Stimulated activated CD4-positive, alpha-beta T cell treated with anti-CD3 and anti-CD28 coated beads, Interleukin-15, amount 100 ng/mL, for 1 hour (primary cell): ENCODE results near the gene INHA.

Experiments
- DNase-seq, 2 donors: peaks; one replicate each; pipeline ENCODE4 v3.0.0-alpha.2; 2020; ENCODE audit warnings: low read depth in 1 of 2, low spot score in 1 of 2

The INHA gene

GRCh38 chr2:219540784-219541504 lies 31.2 kb upstream of the INHA start:
- DNase-seq = no peak

DNA sequence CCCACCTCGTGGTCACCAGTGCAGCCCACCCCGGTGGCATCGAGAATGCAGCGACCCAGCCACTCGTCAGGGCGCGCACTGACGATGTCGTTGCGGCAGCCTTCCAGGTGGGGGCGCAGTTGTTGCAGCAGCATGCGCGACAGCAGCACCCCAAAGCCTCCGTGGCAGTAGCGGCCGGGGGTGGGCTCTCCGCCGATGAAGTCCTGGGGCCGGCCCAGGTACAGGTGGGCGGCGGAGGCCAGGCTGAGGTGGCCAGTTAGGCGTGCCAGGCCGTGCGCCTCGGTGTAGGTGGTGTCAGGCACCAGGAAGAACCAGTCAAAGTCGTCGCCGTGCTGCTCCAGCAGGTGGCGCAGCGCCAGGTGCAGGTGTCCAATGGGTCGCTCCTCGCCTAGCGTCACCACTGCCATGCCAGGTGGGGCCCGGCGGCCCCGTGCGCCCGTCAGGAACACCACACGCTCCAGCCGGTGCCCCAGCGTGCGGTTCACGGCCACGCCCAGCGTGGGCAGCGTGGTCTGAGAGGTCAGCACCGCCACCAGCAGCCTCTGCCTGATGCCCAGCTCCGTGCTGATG lies 30.4 kb upstream of the INHA start:
- DNase-seq = peak; percentile 78 to 83

DNA sequence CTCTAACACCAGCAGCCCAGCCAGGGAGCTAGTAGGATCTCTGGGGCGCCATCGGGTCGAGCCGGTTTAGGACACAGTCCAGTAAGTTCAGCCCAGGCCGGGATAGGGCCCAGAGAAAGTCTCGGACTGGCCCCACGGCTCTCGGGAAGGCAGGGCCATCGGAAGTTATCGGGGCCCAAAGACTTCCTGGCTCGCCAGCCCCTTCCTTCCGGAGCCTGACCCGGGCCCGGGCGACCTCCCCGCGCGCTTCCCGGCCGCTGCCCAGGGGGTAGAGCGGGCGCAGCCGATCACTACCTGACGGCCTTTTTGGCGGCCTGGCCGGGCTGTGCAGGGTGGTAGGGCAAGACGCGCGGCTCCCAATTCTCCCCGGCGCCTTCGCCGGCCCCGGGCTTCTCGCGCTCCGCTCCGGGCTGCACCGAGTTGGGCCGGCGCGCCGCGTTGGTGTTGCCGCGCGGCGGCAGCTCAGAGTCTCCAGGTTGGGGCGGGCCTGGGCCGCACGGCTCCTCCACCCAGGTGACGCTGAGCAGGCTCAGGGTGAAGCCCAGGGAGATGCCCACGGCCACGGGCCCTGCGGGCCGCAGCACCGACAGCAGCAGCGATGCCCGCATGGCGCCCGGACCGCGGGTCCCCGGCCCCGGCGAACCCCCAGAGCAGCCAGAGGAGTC lies 29.0 kb upstream of the INHA start:
- no peak for DNase-seq

- peak; percentile 81 to 87 for DNase-seq
Observed at GRCh38 chr2:219543596-219544358, 28.3 kb upstream of the INHA start, which contains the start of the genes CHPF and TMEM198. CHPF (minus strand) TSS chr2:219543809; CDS start chr2:219543538, 271 bp downstream. TMEM198 (plus strand) TSS chr2:219544028; CDS start chr2:219544728, 700 bp downstream.

- DNase-seq = no peak
Observed at GRCh38 chr2:219544567-219544966, 27.5 kb upstream of the INHA start.

DNA sequence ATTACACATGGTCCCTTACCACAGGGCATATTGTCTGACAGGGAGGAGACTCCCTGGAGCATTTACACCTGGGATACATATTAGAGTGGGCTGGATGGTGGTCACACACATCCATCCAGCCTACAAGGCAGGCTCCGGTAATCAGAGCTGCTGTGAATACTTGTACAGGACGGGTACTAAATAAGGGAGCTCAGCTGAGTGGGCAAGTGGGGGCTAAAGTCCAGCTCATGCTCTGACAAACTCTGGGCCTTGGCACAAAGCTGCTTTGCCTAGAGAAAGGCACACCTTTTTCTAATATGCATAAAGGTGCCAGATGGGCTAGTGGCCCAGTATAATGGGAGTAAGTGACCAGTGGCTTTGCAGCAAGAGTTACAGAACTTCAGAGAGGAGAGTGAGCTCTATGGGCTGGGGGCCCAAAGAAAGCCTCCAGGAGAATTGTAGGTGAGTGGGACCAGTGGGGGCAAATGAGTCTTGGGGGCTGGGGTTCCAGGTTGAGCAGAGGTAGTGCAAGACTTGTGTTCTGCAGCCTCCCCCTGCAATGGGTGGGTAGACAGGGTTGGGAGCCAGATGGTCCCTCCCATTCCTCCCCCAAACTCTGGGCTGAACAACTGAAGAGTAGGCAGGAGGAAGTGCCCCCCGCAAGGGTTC lies 26.7 kb upstream of the INHA start:
- no peak for DNase-seq

DNA sequence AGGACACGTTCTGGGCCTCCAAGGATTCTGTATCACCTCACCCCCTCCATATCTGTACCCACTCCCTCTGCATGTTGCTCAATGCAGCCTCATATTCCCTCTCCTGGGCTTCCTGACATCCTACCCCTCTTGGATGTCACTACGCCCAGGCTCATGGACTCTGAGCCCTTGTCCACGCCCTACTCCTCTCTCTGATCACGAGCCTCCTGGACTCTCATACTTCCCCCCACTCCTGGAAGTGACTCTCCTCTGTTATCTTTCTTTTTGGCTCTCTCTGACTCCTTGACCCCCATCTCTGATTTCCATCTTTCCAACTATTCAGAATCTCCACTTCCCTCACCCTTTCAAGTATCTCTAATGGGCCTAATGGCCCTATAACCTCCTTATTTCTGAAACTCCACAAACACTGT lies 26.2 kb upstream of the INHA start:
- no peak for DNase-seq

DNA sequence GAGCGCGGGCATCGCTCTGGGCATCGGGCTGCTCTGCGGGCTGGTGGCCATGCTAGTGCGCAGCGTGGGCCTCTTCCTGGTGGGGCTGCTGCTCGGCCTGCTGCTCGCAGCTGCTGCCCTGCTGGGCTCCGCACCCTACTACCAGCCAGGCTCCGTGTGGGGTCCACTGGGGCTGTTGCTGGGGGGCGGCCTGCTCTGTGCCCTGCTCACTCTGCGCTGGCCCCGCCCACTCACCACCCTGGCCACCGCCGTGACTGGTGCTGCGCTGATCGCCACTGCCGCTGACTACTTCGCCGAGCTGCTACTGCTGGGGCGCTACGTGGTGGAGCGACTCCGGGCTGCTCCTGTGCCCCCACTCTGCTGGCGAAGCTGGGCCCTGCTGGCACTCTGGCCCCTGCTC lies 24.5 kb upstream of the INHA start:
- DNase-seq = no peak

DNA sequence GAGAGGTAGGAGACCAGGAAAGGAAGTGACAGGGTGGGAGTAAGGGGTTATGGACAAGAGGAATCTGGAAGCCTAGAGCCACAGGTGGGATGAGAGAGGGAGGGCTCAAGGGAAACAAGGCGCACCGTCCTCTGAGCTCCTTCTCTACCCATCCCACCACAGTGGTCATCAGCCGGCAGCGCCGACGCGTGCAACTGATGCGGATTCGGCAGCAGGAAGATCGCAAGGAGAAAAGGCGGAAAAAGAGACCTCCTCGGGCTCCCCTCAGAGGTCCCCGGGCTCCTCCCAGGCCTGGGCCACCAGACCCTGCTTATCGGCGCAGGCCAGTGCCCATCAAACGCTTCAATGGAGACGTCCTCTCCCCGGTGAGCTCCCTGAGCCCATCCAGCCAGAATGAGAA lies 23.1 kb upstream of the INHA start:
- no peak for DNase-seq

DNA sequence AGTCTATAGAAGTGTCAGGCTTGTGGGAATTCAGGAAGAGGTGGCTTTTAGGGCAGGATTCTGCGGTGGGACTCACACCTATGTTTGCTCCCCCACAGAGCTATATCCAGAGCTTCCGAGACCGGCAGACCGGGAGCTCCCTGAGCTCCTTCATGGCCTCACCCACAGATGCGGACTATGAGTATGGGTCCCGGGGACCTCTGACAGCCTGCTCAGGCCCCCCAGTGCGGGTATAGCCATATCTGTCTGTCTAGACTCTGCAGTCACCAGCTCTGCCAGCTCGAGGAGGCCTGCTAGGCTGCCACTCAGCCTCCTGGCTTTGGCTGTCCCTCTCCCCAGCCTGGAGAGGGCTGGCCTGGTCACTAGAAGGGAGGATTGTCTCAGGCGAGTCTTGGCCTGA lies 22.5 kb upstream of the INHA start:
- DNase-seq = no peak

DNA sequence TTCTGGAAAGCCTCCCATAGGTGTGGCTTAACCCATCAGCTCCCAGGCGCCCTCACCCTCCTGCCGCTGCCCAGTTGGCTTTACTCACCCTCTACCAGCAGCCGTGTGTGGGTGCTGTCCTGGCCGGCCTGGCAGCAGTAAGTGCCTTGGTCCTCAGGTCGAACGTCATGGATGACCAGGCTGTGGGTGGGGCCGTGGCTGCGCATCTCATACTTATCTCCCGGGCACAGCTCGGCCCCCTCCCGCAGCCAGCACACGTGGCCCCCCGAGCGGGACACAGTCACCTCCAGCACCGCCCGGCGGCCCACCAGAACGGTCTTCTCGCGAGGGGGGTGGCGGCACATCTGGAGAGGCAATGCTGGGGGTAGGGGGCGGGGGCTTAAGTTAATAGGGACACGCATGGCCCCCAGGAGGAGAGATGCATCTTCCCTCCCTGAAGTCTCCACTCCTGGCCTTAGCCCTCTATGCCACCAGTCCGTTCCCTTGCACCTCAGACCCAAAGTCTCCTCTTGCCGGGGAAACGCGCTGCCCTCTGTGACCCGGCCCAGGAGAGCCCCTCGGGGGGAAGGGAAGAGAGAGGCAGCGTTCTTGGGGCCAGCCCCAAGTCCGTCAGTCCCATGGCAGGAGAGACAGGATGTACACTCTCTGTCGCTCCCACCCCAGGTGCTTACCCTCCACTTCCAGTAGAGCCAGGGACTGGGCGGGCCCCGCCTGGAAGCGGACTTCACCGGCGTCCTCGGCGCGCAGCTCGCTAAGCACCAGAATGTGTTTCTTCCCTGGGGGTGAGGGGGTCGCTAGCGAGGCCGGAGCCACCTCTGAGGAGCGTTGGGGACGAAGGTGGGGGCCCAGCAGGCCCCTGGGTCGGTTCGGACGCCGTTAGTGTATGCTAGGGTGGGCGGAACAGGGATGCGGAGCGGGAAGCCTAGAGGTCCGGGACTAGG lies 20.4 kb upstream of the INHA start:
- DNase-seq = no peak

- peak; percentile 61 to 74 for DNase-seq
Observed at GRCh38 chr2:219552382-219553167, 19.5 kb upstream of the INHA start.

GRCh38 chr2:219553168-219553417 lies 19.0 kb upstream of the INHA start:
- DNase-seq = no peak

DNA sequence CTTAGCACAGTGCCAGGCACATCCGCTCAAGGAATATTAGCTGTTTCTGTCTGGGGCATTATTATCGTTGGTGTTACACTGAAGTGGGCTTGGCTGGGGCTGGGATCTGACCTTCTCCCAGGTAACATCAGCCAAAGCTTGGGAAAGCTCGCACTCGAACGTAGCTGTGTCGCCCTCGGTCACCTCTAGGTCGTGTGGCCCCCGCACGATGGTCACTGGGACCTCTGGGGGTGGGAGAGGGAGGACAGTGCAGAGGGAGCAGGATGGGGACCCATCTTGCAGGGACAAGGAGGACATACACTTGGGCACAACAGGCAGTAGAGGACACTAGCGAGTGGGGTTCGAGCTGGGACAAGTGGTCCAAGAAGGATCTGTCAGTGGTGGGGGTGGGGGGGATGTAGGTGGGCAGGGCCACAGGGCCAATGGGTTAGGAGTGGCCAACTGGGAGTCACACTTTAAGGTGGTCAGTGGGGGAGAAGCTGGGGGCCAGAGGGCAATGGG lies 18.6 kb upstream of the INHA start:
- DNase-seq = no peak

DNA sequence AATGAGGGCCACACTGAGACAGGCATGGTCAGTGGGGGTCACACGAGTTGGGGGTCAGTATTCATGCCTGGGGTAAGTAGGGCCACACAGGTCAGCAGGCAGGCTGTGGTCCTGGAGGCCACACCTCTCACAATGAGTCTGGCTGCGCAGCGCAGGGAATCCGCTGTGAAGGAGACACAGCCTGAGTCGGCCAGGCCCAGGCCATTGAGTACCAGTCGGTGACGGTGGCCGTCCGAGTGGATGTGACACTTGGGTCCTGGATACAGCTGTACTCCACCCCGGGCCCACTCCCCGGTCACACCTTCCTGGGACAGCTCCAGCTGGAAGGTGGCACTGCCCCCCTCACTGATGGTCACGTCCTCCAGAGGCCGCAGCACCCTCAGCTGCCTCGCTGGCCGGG lies 17.8 kb upstream of the INHA start:
- no peak for DNase-seq

DNA sequence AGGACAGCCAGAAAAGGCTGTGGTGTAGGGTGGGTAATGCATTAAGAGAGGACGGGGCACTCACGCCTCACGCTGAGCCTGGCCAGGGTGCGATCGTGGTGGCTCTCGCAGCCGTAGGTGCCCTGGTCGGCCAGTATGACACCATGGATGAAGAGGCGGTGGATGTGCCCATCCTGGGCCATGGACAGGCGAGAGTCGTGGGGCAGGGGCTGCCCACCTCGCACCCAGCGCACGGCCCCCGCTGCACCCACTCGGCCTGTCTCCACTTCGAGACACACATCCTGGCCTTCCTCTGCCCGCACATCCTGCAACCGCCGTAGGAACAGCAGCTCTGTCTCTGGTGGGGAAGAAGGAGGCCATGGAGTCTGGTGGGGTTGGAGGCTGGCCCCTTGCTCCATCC lies 16.2 kb upstream of the INHA start:
- no peak for DNase-seq

GRCh38 chr2:219556413-219556812 lies 15.7 kb upstream of the INHA start:
- no peak for DNase-seq

- no peak for DNase-seq
Observed at GRCh38 chr2:219557320-219557719, 14.8 kb upstream of the INHA start.
